Islet of Langerhans (tissue), 1 donor: ENCODE measurements around the gene SMOC2.

ENCODE experiments used
- FAIRE-seq: peaks from one replicate; lab custom pipeline; 2011; peaks lifted over from hg19 to GRCh38; lab: Jason Lieb, UNC

SMOC2 gene

GRCh38 chr6:168440520-168441433 lies at the start of gene SMOC2:
SMOC2 (plus strand) TSS chr6:168441184; CDS start chr6:168441371, 187 bp downstream.
- no peak for FAIRE-seq

- FAIRE-seq: no peak
Measured at GRCh38 chr6:168393126-168393870, 47.7 kb upstream of the SMOC2 start.

GRCh38 chr6:168394606-168395005 lies 46.4 kb upstream of the SMOC2 start:
- FAIRE-seq: no peak

DNA sequence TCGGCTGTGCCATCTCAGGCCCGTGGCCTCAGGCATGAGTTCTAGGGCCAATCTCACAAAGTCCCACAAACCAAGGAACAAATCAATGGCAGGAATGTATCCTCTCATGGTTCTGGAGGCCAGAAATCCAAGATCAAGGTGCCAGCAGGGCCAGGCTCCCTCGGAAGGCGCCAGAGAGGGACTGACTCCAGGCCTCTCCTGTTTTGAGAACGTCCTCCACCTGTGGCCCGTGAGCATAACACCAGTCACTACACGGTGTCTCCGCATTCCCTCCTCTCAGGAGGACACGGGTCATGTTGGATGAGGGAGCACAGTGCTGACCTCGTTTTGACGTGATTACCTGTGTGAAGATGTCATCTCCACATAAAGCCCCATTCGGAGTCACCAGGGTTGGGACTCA lies 45.0 kb upstream of the SMOC2 start:
- FAIRE-seq: no peak

GRCh38 chr6:168396561-168396960 lies 44.4 kb upstream of the SMOC2 start:
- FAIRE-seq: no peak

DNA sequence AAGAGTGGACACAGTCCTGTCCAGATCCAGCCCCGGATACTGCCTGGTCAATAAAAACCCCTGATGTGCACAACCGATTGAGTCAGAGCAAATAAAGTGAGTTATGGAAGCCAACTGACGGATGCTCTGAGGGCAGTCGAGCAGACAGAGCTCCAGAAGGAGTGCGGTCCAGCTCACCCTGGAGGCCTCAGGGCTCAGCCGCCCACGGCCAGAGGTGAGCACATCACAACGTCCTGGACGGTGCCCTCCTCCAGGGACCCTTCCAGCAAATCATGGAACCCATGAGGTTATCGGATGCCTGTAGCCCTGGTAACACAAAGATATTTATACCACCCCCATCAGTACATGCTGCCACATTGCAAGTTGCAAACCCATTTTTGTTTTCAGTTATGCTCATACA lies 44.0 kb upstream of the SMOC2 start:
- no peak for FAIRE-seq

DNA sequence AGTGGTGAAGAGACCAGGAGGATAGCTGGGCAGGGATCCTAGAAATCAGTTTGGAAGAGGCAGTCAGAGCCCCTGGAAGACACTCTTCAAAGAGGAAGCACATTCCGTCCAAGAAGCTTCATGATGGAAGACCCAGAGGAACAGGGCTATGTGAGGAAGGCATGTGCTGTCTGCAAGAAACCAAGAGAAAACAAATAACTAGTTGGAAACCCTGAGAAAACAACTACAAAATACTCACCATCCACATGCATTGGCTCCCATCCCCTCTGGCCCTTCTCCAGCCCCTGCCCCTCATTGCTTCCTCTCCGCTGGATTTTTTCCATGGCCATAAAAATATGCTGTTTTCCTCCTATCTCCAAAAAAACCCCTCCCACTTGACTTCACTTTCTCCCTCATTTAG lies 40.9 kb upstream of the SMOC2 start:
- no peak for FAIRE-seq

GRCh38 chr6:168403370-168404005 lies 37.5 kb upstream of the SMOC2 start:
- no peak for FAIRE-seq

GRCh38 chr6:168404560-168404959 lies 36.4 kb upstream of the SMOC2 start:
- no peak for FAIRE-seq

GRCh38 chr6:168407842-168408241 lies 33.1 kb upstream of the SMOC2 start:
- FAIRE-seq: no peak

DNA sequence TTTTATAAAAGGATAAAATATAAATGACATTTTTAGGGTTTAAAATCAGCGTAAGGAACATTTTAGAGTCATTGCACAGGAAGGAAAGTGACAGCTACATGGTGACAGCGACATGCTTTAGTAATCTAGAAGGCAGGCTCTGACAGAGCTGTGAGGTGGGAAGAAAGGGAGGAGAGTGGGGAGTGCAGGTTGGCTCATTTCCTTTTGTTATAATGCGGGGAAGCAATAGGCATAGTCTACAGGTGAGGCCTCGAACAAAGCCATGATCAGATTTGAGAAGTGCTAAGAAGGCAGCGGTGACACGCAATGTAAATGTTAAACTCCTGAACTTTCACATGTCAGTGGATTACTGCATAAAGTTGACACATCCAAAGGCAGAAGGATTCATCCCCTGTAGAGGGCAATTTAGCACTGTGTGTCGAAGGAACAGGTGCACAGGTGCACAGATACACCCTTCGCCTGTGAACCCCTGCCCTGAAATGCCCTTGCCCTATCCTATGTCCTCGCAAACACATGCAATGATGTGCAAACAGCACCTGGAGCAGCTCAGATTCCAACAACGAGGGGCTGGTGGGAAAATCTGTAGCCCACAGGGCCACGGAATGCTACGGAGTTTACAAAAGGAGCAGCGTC lies 32.4 kb upstream of the SMOC2 start:
- no peak for FAIRE-seq

GRCh38 chr6:168410035-168410434 lies 30.9 kb upstream of the SMOC2 start:
- no peak for FAIRE-seq

GRCh38 chr6:168410554-168411011 lies 30.4 kb upstream of the SMOC2 start:
- no peak for FAIRE-seq

GRCh38 chr6:168411130-168411529 lies 29.9 kb upstream of the SMOC2 start:
- no peak for FAIRE-seq

DNA sequence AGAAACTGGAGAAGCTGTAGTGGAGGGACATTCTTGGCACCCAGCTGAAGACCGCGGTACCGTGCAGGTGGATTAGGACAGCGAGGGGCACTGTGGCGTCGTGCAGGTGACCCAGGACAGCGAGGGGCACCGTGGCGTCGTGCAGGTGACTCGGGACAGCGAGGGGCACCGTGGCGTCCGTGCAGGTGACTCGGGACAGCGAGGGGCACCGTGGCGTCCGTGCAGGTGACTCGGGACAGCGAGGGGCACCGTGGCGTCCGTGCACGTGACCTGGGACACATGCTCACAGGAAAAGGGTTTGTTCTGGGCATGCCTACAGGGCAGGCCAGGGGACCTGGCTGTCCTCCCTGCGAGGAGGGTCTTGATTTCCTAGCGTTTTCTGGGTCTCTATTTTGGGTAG lies 29.2 kb upstream of the SMOC2 start:
- FAIRE-seq: no peak

GRCh38 chr6:168412456-168412855 lies 28.5 kb upstream of the SMOC2 start:
- FAIRE-seq: no peak

GRCh38 chr6:168413018-168413720 lies 27.8 kb upstream of the SMOC2 start:
- FAIRE-seq: no peak

DNA sequence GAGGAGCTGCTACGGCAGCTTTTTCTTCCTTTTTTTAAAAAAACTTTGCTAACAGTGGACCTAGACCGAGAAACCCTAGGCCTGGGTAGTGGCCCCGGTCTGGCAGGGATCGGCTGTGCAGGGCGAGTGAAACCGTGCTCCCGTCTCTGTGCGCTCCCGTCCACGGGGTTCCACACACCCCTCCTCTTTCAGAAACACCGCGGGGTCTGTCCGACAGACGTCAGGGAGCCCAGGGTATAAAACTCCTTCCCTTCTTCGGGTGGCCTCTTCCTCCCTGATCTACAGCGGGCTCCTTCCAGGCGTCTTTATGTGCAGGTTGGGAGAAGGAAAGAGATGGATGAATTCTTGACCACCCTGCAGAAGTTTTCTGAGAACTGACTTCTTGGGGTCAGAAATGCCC lies 27.1 kb upstream of the SMOC2 start:
- no peak for FAIRE-seq

GRCh38 chr6:168414336-168415097 lies 26.5 kb upstream of the SMOC2 start:
- FAIRE-seq: no peak

- FAIRE-seq: no peak
Measured at GRCh38 chr6:168415098-168415992, 25.6 kb upstream of the SMOC2 start.
